HEK293 (cell line): ENCODE results near the gene EIF2D.
A peak's percentile ranks its signal among the peaks of the same experiment; 100 is the strongest.

Experiments
- CTCF ChIA-PET: fragments of 350-600 bp; formaldehyde crosslinking; extraction: SDS; loops from one replicate; lab custom pipeline; 2021; ENCODE audit warnings: antibody characterized with exemption; lab: Yijun Ruan, JAX
- POLR2A ChIA-PET: fragments of 300-600 bp; formaldehyde crosslinking; extraction: SDS; loops from one replicate; lab custom pipeline; 2020; ENCODE audit warnings: antibody characterized with exemption, inconsistent platforms; lab: Yijun Ruan, JAX
- H3K27ac ChIP-seq: fragments of 200-500 bp; sonication (Bioruptor generic); 2 replicates; pipeline ENCODE4 v1.5.1; 2014; ENCODE audit warnings: low read depth, low read length, control low read depth, inconsistent platforms; ENCODE audit errors: extremely low read depth
- H3K36me3 ChIP-seq, 2 experiments: fragments of 200-500 bp in 1 of 2; sonication (Bioruptor generic) in 1 of 2; 1 replicate in 1 of 2; 2 replicates in 1 of 2; pipeline ENCODE4 v1.5.1; 2014 to 2017; ENCODE audit warnings: inconsistent platforms in 2 of 2, low read length in 2 of 2; ENCODE audit not compliant: control insufficient read depth in 2 of 2, insufficient read depth in 1 of 2
- H3K4me1 ChIP-seq: fragments of 200-500 bp; sonication (Bioruptor generic); 2 replicates; pipeline ENCODE4 v1.5.1; 2014; ENCODE audit warnings: mild to moderate bottlenecking, low read length, inconsistent platforms; ENCODE audit not compliant: control insufficient read depth, insufficient read depth
- H3K4me3 ChIP-seq: 2 replicates; pipeline ENCODE4 v1.5.1; 2011; ENCODE audit warnings: low read depth, mild to moderate bottlenecking, control low read depth, low read length, moderate library complexity
- H3K9me3 ChIP-seq: fragments of 200-500 bp; sonication (Bioruptor generic); 2 replicates; pipeline ENCODE4 v1.5.1; 2014; ENCODE audit warnings: low read depth, low read length, inconsistent platforms; ENCODE audit not compliant: control insufficient read depth, insufficient read depth
- BCL6B ChIP-seq: fragments of 450-650 bp; formaldehyde crosslinking; IDR thresholded peaks from 2 replicates; pipeline ENCODE4 v1.5.1; 2017; ENCODE audit warnings: missing biosample characterization, missing genetic modification characterization
- KLF10 ChIP-seq: fragments of 450-650 bp; IDR thresholded peaks from 2 replicates; pipeline ENCODE4 v1.5.1; 2018; ENCODE audit warnings: missing biosample characterization, mild to moderate bottlenecking, missing genetic modification characterization
- OSR2 ChIP-seq: fragments of 450-650 bp; formaldehyde crosslinking; IDR thresholded peaks from 2 replicates; pipeline ENCODE4 v1.5.1; 2016; ENCODE audit warnings: missing biosample characterization, missing genetic modification characterization
- PRDM6 ChIP-seq: fragments of 450-650 bp; formaldehyde crosslinking; IDR thresholded peaks from 2 replicates; pipeline ENCODE4 v1.5.1; 2017; ENCODE audit warnings: missing biosample characterization, missing genetic modification characterization
- SCRT1 ChIP-seq: fragments of 450-650 bp; formaldehyde crosslinking; IDR thresholded peaks from 2 replicates; pipeline ENCODE4 v1.5.1; 2016; ENCODE audit warnings: missing biosample characterization, missing genetic modification characterization, borderline replicate concordance
- SCRT2 ChIP-seq: fragments of 450-650 bp; formaldehyde crosslinking; IDR thresholded peaks from 2 replicates; pipeline ENCODE4 v1.5.1; 2016; ENCODE audit warnings: missing biosample characterization, missing genetic modification characterization
- SP7 ChIP-seq: fragments of 450-650 bp; formaldehyde crosslinking; IDR thresholded peaks from 2 replicates; pipeline ENCODE4 v1.5.1; 2016; ENCODE audit warnings: missing biosample characterization, missing genetic modification characterization
- ZBTB21 ChIP-seq: fragments of 450-650 bp; formaldehyde crosslinking; IDR thresholded peaks from 2 replicates; pipeline ENCODE4 v1.5.1; 2017; ENCODE audit warnings: missing biosample characterization, missing genetic modification characterization
- ZFP3 ChIP-seq: fragments of 450-650 bp; formaldehyde crosslinking; IDR thresholded peaks from 2 replicates; pipeline ENCODE4 v1.5.1; 2016; ENCODE audit warnings: low read depth, missing biosample characterization, missing genetic modification characterization
- ZNF10 ChIP-seq: fragments of 450-650 bp; formaldehyde crosslinking; IDR thresholded peaks from 2 replicates; pipeline ENCODE4 v1.5.1; 2017; ENCODE audit warnings: missing biosample characterization, missing genetic modification characterization
- ZNF169 ChIP-seq: fragments of 450-650 bp; formaldehyde crosslinking; IDR thresholded peaks from 2 replicates; pipeline ENCODE4 v1.5.1; 2016; ENCODE audit warnings: missing biosample characterization, missing genetic modification characterization
- ZNF18 ChIP-seq: fragments of 450-650 bp; formaldehyde crosslinking; IDR thresholded peaks from 2 replicates; pipeline ENCODE4 v1.5.1; 2016; ENCODE audit warnings: missing biosample characterization, missing genetic modification characterization
- ZNF223 ChIP-seq: fragments of 450-650 bp; formaldehyde crosslinking; IDR thresholded peaks from 2 replicates; pipeline ENCODE4 v1.5.1; 2016; ENCODE audit warnings: missing biosample characterization, missing genetic modification characterization
- ZNF366 ChIP-seq: fragments of 450-650 bp; formaldehyde crosslinking; conservative IDR thresholded peaks from 2 replicates; pipeline ENCODE4 v1.5.1; 2016; ENCODE audit warnings: missing biosample characterization, missing genetic modification characterization
- ZNF394 ChIP-seq: fragments of 450-650 bp; formaldehyde crosslinking; IDR thresholded peaks from 2 replicates; pipeline ENCODE4 v1.5.1; 2016; ENCODE audit warnings: missing biosample characterization, missing genetic modification characterization, mild to moderate bottlenecking, moderate library complexity, borderline replicate concordance
- ZNF558 ChIP-seq: fragments of 450-650 bp; formaldehyde crosslinking; IDR thresholded peaks from 2 replicates; pipeline ENCODE4 v1.5.1; 2016; ENCODE audit warnings: missing biosample characterization, missing genetic modification characterization
- ZNF785 ChIP-seq: fragments of 450-650 bp; formaldehyde crosslinking; IDR thresholded peaks from 2 replicates; pipeline ENCODE4 v1.5.1; 2016; ENCODE audit warnings: missing biosample characterization, missing genetic modification characterization
- TF ChIP-seq, protein P1 (sequence below): fragments of 450-650 bp; formaldehyde crosslinking; IDR thresholded peaks from 2 replicates; pipeline ENCODE4 v1.5.1; 2016; ENCODE audit warnings: missing biosample characterization, missing genetic modification characterization
- TF ChIP-seq, protein P2 (sequence below): fragments of 450-650 bp; formaldehyde crosslinking; IDR thresholded peaks from 2 replicates; pipeline ENCODE4 v1.5.1; 2017; ENCODE audit warnings: missing biosample characterization, missing genetic modification characterization

Gene EIF2D

DNA sequence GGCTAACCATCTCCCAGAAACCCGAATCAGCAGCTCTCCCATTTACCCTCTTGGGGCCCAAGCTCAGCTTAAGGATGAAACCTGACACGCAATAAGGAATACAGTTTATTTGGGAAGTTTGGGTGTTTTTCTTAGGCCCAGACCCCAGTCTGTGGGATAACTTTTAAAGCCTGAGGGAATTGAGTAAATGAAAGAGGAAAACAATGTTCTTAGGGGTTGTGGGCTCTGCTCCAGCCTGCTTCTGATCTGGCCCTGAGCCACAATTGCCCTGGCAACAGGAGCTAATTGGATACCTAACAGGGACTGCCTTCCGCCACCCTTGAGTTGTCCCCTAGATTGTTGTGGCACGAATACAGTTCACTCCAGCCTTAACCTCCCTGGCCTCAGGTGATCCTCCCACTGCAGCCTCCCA is 43.2 kb upstream of the EIF2D start (continued):
- TF ChIP-seq ZNF18 (tag by site-specific recombination) (peak; percentile 24; the same call in 1 of the 2 replicates), ZNF223 (no peak), PRDM6 (tag by site-specific recombination) (peak; percentile 82), SP7 (tag by site-specific recombination) (0 out of 2 replicates have a peak, but pooled peaks have one; percentile 14)
- TF ChIP-seq, protein P1, sequence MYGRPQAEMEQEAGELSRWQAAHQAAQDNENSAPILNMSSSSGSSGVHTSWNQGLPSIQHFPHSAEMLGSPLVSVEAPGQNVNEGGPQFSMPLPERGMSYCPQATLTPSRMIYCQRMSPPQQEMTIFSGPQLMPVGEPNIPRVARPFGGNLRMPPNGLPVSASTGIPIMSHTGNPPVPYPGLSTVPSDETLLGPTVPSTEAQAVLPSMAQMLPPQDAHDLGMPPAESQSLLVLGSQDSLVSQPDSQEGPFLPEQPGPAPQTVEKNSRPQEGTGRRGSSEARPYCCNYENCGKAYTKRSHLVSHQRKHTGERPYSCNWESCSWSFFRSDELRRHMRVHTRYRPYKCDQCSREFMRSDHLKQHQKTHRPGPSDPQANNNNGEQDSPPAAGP = no peak
- TF ChIP-seq, all 188 proteins: peak for 18

DNA sequence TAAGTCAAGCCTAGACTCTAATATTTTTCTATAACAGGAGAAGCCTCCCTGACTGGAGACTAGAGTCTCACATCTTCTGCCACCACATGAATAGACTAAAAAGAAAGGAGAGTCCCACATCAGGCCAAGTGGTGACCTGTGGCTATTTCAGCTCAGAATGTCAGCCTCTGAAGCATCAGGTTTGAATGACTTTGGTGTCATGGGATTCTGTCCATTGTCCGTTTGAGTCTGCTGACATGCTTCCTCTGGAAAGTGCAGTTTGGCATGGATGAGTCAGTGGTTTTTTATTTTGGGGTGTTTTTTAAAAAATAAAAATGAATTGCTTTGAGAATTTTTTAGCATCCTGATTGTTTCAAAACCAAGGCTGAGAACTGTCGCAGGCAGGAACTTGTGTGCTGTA is 42.6 kb upstream of the EIF2D start:
- Histone ChIP-seq H3K36me3 (peaks cover 0 to 12% of the 10 kb centered on the region in 2 experiments; a peak in 1 of 3 replicates), H3K4me3 (no peak overlapping the region), H3K4me1 (peaks cover 8% of the 10 kb centered on the region), H3K9me3 (no peaks in the 10 kb centered on the region), H3K27ac (peak overlapping the region; percentile 38; the same call in 1 of the 2 replicates)
- POLR2A ChIA-PET = interaction anchor here (0.6 to 2.1 kb wide), 2 partner anchors 20 to 94 kb away, joined by 5 to 8 read pairs; partner anchors contain the start of gene DYRK3
- 0 out of 2 replicates have a peak, but pooled peaks have one; percentile 41 for TF ChIP-seq SCRT2
- no peak for TF ChIP-seq ZFP3 (tag by site-specific recombination)
- CTCF ChIA-PET = interaction anchor here (1.0 to 25.1 kb wide), 5 partner anchors 8 to 257 kb away, joined by 3 to 380 read pairs (median 4); partner anchors contain the start of gene DYRK3

DNA sequence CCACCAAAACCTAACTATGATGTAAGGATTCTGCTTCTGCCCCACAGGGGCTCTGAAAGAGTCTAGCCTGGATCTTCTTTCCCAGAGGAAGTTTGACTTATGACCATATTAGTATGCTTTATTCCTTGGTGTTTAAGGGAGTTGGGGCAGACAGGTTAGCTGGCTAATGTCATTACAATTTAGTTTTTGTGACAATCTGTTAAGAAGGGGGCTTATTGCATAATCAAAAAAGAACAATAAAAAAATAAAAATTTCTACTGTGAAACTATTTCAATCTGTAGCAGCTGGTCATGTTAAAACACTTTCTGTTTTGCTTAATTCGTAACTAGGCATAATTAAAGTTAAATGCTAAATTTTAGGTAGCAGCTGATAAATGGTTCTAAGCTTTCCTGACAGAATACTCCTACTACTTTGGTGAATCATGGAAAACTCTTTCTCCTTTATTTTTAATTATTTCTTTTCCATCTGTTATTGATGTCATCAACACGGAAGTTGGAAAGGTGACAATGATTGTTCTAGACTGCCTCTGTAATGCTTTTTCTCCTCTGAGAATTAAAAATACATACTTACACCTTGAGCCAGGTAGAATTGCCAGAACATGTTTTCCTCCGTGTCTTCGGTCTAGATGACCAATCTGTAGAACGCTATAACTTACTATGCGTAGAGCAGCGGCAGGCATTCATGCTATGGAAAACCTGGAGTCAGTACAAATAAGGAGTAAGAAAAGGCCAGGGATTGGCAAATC is 41.6 kb upstream of the EIF2D start:
- H3K9me3 ChIP-seq = no peaks in the 10 kb centered on the region
- peaks cover 8% of the 10 kb centered on the region for H3K4me1 ChIP-seq
- no peak overlapping the region for H3K4me3 ChIP-seq
- TF ChIP-seq, protein P2, sequence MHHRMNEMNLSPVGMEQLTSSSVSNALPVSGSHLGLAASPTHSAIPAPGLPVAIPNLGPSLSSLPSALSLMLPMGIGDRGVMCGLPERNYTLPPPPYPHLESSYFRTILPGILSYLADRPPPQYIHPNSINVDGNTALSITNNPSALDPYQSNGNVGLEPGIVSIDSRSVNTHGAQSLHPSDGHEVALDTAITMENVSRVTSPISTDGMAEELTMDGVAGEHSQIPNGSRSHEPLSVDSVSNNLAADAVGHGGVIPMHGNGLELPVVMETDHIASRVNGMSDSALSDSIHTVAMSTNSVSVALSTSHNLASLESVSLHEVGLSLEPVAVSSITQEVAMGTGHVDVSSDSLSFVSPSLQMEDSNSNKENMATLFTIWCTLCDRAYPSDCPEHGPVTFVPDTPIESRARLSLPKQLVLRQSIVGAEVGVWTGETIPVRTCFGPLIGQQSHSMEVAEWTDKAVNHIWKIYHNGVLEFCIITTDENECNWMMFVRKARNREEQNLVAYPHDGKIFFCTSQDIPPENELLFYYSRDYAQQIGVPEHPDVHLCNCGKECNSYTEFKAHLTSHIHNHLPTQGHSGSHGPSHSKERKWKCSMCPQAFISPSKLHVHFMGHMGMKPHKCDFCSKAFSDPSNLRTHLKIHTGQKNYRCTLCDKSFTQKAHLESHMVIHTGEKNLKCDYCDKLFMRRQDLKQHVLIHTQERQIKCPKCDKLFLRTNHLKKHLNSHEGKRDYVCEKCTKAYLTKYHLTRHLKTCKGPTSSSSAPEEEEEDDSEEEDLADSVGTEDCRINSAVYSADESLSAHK (tag by site-specific recombination) = no peak
- TF ChIP-seq ZNF169 (tag by site-specific recombination) = no peak
- no peak for TF ChIP-seq ZNF10
- no peak for TF ChIP-seq ZBTB21
- no peak for TF ChIP-seq BCL6B (tag by site-specific recombination)
- no peak for TF ChIP-seq ZNF366 (tag by site-specific recombination)
- no peak for TF ChIP-seq ZNF558 (tag by site-specific recombination)
- no peak for TF ChIP-seq ZNF394 (tag by site-specific recombination)
- no peak for TF ChIP-seq KLF10 (tag by site-specific recombination)
- TF ChIP-seq SCRT1 = no peak
- no peak for TF ChIP-seq ZNF785 (tag by site-specific recombination)
- no peak for TF ChIP-seq OSR2 (tag by site-specific recombination)
- CTCF ChIA-PET = interaction anchor here (0.6 to 25.1 kb wide), 3 partner anchors 10 to 542 kb away, joined by 4 to 380 read pairs (median 77); partner anchors contain the start of gene DYRK3
- H3K36me3 ChIP-seq = peaks cover 0 to 21% of the 10 kb centered on the region in 2 experiments; a peak in 1 of 3 replicates
- no peak overlapping the region for H3K27ac ChIP-seq
- POLR2A ChIA-PET = no interaction called here
